ENCODE results near the gene GMIP. TPM values are rescaled to one million over a fixed set of nuclear protein-coding genes. Genes with fewer than 3 reads are reported as not detected.
A peak's percentile ranks its signal among the peaks of the same experiment; 100 is the strongest.

The GMIP gene
- total RNA-seq, 1 experiment from 2014 or later: 12.7 TPM

GRCh38 chr19:19626516-19627472 is 16.7 kb downstream of the GMIP start:
- WGBS (ENCODE audit: extremely low coverage, insufficient read length, low lambda C conversion rate): no CpG with 5 or more reads among the region's 48 CpGs
- no peak overlapping the region for H3K56ac ChIP-seq (ENCODE audit: insufficient read length, low read depth, low read length)
- no peak overlapping the region for H2BK15ac ChIP-seq (ENCODE audit: low read depth, low read length)
- no peaks in the 10 kb centered on the region for H3K9me3 ChIP-seq (ENCODE audit: control insufficient read depth, low read depth, low read length)
- H2BK12ac ChIP-seq (ENCODE audit: insufficient read length, low read depth, low read length): no peak overlapping the region
- H2BK120ac ChIP-seq (ENCODE audit: low read depth, low read length, poor library complexity, severe bottlenecking): no peak overlapping the region
- H3K4me1 ChIP-seq (ENCODE audit: insufficient read depth, low read length): peaks cover 3% of the 10 kb centered on the region; the same call in 1 of the 2 replicates
- peaks cover 10% of the 10 kb centered on the region for H3K23me2 ChIP-seq (ENCODE audit: insufficient read length, low read depth, low read length, poor library complexity, severe bottlenecking)
- no peak overlapping the region for H3K18ac ChIP-seq (ENCODE audit: insufficient read length, low read depth, low read length)
- Mint-ChIP-seq H3K9me3 (no peaks in the 10 kb centered on the region), H3K36me3 (ENCODE audit: insufficient read depth in 1 of 3, low read depth in 3 of 3) (peaks cover 21 to 36% (median 30%) of the 10 kb centered on the region in 3 experiments; a peak in 6 of 7 replicates), H3K27ac (peak overlapping the region in 1 of 3 experiments; percentile 95; a peak in 2 of 7 replicates), H3K4me3 (peak overlapping the region; percentile 87 to 98), H3K4me1 (peaks cover 16 to 20% of the 10 kb centered on the region in 2 experiments), H3K27me3 (ENCODE audit: low read depth) (peaks cover 3% of the 10 kb centered on the region; the same call in 1 of the 2 replicates)
- no peak overlapping the region for H3K27ac ChIP-seq (ENCODE audit: insufficient read length, low read depth, low read length)
- no peak overlapping the region for H2BK5ac ChIP-seq (ENCODE audit: insufficient read length, low read length)
- peak overlapping the region; percentile 32 for H3K9ac ChIP-seq (ENCODE audit: extremely low read depth, insufficient read length, low read length)
- no peak overlapping the region for H3T11ph ChIP-seq (ENCODE audit: low read length)
- no peak overlapping the region for H2AFZ ChIP-seq (ENCODE audit: low read length)
- H4K5ac ChIP-seq (ENCODE audit: insufficient read length, low read depth, low read length): no peak overlapping the region
- H4K20me1 ChIP-seq (ENCODE audit: control insufficient read depth, insufficient read depth, insufficient read length): peaks cover 2% of the 10 kb centered on the region
- no peaks in the 10 kb centered on the region for H3K79me1 ChIP-seq (ENCODE audit: insufficient read depth, low read depth, low read length, poor library complexity, severe bottlenecking)
- H2AK5ac ChIP-seq (ENCODE audit: insufficient read length, low read length): no peak overlapping the region
- H2BK20ac ChIP-seq (ENCODE audit: low read depth, low read length, poor library complexity, severe bottlenecking): no peak overlapping the region
- TF ChIP-seq, protein P1, sequence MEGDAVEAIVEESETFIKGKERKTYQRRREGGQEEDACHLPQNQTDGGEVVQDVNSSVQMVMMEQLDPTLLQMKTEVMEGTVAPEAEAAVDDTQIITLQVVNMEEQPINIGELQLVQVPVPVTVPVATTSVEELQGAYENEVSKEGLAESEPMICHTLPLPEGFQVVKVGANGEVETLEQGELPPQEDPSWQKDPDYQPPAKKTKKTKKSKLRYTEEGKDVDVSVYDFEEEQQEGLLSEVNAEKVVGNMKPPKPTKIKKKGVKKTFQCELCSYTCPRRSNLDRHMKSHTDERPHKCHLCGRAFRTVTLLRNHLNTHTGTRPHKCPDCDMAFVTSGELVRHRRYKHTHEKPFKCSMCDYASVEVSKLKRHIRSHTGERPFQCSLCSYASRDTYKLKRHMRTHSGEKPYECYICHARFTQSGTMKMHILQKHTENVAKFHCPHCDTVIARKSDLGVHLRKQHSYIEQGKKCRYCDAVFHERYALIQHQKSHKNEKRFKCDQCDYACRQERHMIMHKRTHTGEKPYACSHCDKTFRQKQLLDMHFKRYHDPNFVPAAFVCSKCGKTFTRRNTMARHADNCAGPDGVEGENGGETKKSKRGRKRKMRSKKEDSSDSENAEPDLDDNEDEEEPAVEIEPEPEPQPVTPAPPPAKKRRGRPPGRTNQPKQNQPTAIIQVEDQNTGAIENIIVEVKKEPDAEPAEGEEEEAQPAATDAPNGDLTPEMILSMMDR (conservative IDR thresholded peaks at IDR 0.05): no peak
- no peak overlapping the region for H3K23ac ChIP-seq (ENCODE audit: insufficient read length, low read depth, low read length)
- peak overlapping the region; percentile 68 for H3K4me2 ChIP-seq (ENCODE audit: insufficient read depth, insufficient read length, low read length)
- no peak for DNase-seq
- no peak overlapping the region; the same call in 1 of the 2 replicates for H3K14ac ChIP-seq (ENCODE audit: insufficient read depth, low read length)
- H4K8ac ChIP-seq (replicated peaks; ENCODE audit: insufficient read length, low read depth, low read length): no peak overlapping the region
- no peaks in the 10 kb centered on the region for H3K27me3 ChIP-seq (ENCODE audit: insufficient read depth, low read length)
- H4K91ac ChIP-seq (ENCODE audit: insufficient read length, low read depth, low read length): no peak overlapping the region
- H3K79me2 ChIP-seq (ENCODE audit: insufficient read depth, low read length): peaks cover 2% of the 10 kb centered on the region; the same call in 1 of the 2 replicates
- no peak overlapping the region for H3K4ac ChIP-seq (ENCODE audit: low read depth, low read length)

All from H9 (cell line).